Neural crest cell (in vitro differentiated cells): ENCODE results near the gene DNAH9. TPM values are rescaled to one million over a fixed set of nuclear protein-coding genes. Genes with fewer than 3 reads are reported as not detected.

Source experiments
- DNase-seq: peaks from one replicate; pipeline ENCODE4 v3.0.0; 2021; ENCODE audit warnings: low read depth, mixed read lengths, low spot score
- H3K27ac Mint-ChIP-seq: one replicate; pipeline ENCODE4 v1.8.0; 2021; ENCODE audit warnings: mild to moderate bottlenecking, mixed read lengths; ENCODE audit not compliant: unreplicated experiment
- H3K27me3 Mint-ChIP-seq: 2 replicates; pipeline ENCODE4 v1.8.0; 2021; ENCODE audit warnings: low read depth, mild to moderate bottlenecking, mixed read lengths
- H3K36me3 Mint-ChIP-seq: 2 replicates; pipeline ENCODE4 v1.8.0; 2021; ENCODE audit warnings: low read depth, mild to moderate bottlenecking, mixed read lengths
- H3K4me1 Mint-ChIP-seq: 2 replicates; pipeline ENCODE4 v1.8.0; 2021; ENCODE audit warnings: mixed read lengths
- H3K4me3 Mint-ChIP-seq: one replicate; pipeline ENCODE4 v1.8.0; 2021; ENCODE audit warnings: mild to moderate bottlenecking, mixed read lengths
- H3K9me3 Mint-ChIP-seq: 2 replicates; pipeline ENCODE4 v1.8.0; 2021; ENCODE audit warnings: mixed read lengths
- CTCF ChIP-seq: fragments of 200-600 bp; sonication (generic); conservative IDR thresholded peaks from 2 replicates; pipeline ENCODE4 v1.5.0; 2021; ENCODE audit warnings: antibody characterized with exemption, mild to moderate bottlenecking
- total RNA-seq: library from RNA; stranded (reverse); gene quantifications from 2 replicates; pipeline ENCODE4 v1.2.1, GENCODE V29; 2021

DNAH9 gene
- total RNA-seq, 1 donor from 2014 or later, result 18.6 TPM

DNA sequence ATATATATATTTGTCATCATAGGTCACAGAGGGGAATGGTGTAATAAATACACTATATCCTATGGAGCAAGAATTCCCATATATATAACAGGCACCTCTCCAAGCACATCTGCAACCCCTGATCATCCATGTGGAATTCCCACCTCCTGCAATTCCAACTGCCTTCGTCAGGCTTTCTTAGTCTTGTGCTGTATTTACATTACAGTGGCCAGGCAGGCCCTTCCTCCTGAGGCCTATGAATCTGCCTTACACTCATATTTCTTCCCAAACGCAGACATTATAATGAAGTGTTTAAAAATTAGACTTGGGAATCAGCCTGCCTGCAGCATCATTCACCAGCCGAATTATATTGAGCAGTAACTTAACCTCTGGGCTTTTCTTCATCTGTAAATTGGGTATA lies 19.3 kb upstream of the DNAH9 start:
- Mint-ChIP-seq H3K4me3 (no peak overlapping the region), H3K27ac (no peak overlapping the region), H3K9me3 (peaks cover under 1% of the 10 kb centered on the region), H3K36me3 (no peaks in the 10 kb centered on the region), H3K27me3 (no peaks in the 10 kb centered on the region), H3K4me1 (no peaks in the 10 kb centered on the region)
- no peak for DNase-seq
- no peak for TF ChIP-seq CTCF

GRCh38 chr17:11580677-11581076 lies 17.6 kb upstream of the DNAH9 start:
- Mint-ChIP-seq H3K4me1 (no peaks in the 10 kb centered on the region), H3K9me3 (peaks cover 2% of the 10 kb centered on the region), H3K27me3 (no peaks in the 10 kb centered on the region), H3K4me3 (no peak overlapping the region), H3K27ac (no peak overlapping the region), H3K36me3 (no peaks in the 10 kb centered on the region)
- no peak for DNase-seq
- TF ChIP-seq CTCF, result no peak

GRCh38 chr17:11582217-11582616 lies 16.1 kb upstream of the DNAH9 start:
- Mint-ChIP-seq H3K27ac (no peak overlapping the region), H3K4me1 (no peaks in the 10 kb centered on the region), H3K4me3 (no peak overlapping the region), H3K27me3 (no peaks in the 10 kb centered on the region), H3K9me3 (peaks cover 2% of the 10 kb centered on the region), H3K36me3 (no peaks in the 10 kb centered on the region)
- TF ChIP-seq CTCF, result no peak
- no peak for DNase-seq

GRCh38 chr17:11583306-11583992 lies 14.8 kb upstream of the DNAH9 start:
- H3K27ac Mint-ChIP-seq, result no peak overlapping the region
- H3K4me3 Mint-ChIP-seq, result no peak overlapping the region
- no peaks in the 10 kb centered on the region for H3K27me3 Mint-ChIP-seq
- H3K4me1 Mint-ChIP-seq, result no peaks in the 10 kb centered on the region
- no peak for TF ChIP-seq CTCF
- no peaks in the 10 kb centered on the region for H3K36me3 Mint-ChIP-seq
- no peak for DNase-seq
- peaks cover 2% of the 10 kb centered on the region for H3K9me3 Mint-ChIP-seq

GRCh38 chr17:11589716-11590115 lies 8.6 kb upstream of the DNAH9 start:
- no peak overlapping the region for H3K27ac Mint-ChIP-seq
- H3K4me1 Mint-ChIP-seq, result no peaks in the 10 kb centered on the region
- H3K9me3 Mint-ChIP-seq, result no peaks in the 10 kb centered on the region
- no peak for TF ChIP-seq CTCF
- no peaks in the 10 kb centered on the region for H3K36me3 Mint-ChIP-seq
- H3K4me3 Mint-ChIP-seq, result no peak overlapping the region
- DNase-seq, result no peak
- H3K27me3 Mint-ChIP-seq, result no peaks in the 10 kb centered on the region
